Measurements from ENCODE around the gene MYORG.

The MYORG gene

DNA sequence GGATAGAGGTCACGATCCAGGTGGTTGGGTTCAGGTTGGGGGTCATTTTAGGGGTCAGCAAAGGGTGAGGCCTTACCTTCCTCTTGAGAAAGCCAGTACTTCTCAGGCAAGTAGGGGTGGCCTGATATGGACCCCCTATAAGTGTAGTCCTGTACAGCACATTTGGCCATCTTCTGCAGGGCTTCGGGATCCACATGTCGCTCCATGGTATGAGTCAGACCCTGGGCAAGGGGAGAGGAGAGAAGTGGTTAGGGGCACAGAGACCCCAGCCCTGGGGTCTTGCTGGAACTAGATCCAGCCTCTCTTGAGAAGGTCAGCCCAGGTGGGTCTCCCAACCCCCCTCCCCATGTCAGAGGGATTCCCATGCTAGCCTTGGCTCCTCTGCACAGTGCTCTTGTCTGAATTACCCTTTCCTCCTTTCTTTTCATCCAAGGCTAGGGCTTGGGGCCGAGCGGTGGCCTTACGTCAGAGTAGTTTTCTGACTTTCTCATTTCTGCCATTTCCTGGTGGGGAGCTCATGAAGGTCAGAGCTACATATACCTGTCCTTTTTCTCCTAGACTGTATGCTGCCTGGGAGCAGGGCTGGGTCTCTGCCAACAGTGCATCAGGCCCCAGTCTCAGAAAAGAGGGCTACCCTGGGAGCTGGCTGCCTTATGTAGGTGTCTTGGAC lies 9.0 kb upstream of the MYORG start:
- in situ Hi-C loops (cut with HindIII; ENCODE audit: low sequenced_read_pairs), result no loop called here

- in situ Hi-C loops (cut with HindIII; ENCODE audit: low sequenced_read_pairs), result no loop called here
Measured at GRCh38 chr9:34384368-34385165, 7.9 kb upstream of the MYORG start.

DNA sequence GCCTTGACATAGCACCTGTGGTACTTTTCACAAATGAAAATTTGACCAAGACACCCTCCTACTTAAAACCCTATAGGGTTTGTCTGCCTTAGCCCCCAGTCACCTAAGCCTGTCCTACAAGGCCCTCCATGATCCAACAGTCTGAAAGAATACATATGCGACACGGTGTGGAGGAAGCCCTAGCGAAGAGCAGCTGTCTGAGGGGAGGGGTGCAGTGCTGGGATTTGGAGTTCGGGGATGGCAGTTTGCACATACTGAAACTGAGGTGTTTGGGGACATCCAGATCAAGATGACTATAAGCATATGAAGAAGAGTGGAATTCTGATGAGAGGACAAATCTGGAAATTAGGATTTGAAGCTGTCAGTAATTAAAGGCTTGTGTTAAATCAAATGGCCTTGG lies 7.2 kb upstream of the MYORG start:
- in situ Hi-C loops (cut with HindIII; ENCODE audit: low sequenced_read_pairs), result no loop called here

DNA sequence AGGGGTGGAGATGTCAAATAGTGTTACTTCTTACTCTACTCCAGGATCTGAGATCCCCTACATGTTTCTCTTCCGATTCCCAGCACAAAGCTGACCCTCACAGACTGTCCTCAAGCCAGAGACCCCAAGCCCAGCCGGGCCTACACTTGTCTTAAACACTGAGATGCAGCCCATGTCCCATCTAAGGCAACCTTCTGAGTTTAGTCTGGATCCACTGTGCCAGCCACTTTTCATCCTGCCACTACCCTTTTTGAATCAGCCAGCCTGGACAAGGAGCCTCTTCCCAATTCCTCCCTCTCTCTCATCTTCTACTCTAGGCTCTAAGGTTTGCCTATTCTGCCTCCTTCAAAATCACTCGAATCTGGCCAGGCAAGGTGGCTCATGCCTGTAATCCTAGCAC lies 6.2 kb upstream of the MYORG start:
- in situ Hi-C loops (cut with HindIII; ENCODE audit: low sequenced_read_pairs), result no loop called here

DNA sequence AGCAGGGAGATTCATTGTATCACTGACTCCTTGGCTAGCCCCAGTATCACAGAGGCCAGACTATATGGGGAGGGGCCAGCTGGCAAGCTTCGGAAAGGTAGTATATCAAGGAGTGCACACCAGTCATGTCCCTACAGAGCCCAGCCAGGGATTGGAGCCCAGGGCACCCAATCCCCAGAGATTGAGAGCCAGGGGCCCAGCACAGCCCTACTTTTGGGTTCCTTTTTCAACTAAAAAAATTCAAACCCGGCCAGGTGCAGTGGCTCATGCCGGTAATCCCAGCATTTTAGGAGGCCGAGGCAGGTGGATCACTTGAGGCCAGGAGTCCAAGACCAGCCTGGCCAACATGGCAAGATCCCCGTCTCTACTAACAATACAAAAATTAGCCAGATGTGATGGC lies 5.4 kb upstream of the MYORG start:
- in situ Hi-C loops (cut with HindIII; ENCODE audit: low sequenced_read_pairs), result no loop called here

DNA sequence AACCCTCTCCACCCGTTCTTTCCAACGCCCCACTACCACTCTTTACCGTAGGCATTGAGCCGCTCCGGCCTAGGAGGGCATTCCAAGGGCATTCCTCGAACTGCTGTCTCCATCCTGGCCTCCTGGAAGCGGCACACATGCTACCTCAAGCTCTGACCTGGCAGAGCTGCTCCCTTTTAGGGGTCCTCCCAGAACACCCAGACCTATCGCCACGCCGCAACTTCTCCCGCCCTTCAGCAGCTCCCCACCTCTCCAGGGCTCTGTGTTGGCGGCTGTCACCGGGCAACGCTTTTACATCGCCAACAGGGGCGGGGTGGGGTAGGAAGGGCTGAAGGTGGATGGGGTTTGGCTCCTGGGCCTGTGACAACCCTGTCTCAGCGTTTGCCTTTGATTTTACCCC lies 4.6 kb upstream of the MYORG start:
- in situ Hi-C loops (cut with HindIII; ENCODE audit: low sequenced_read_pairs), result no loop called here

- in situ Hi-C loops (cut with HindIII; ENCODE audit: low sequenced_read_pairs), result no loop called here
Measured at GRCh38 chr9:34380511-34381315, 4.0 kb upstream of the MYORG start.

- in situ Hi-C loops (cut with HindIII; ENCODE audit: low sequenced_read_pairs), result no loop called here
Measured at GRCh38 chr9:34380034-34380510, 3.4 kb upstream of the MYORG start.

GRCh38 chr9:34379334-34380033 lies 2.8 kb upstream of the MYORG start:
- in situ Hi-C loops (cut with HindIII; ENCODE audit: low sequenced_read_pairs), result no loop called here

DNA sequence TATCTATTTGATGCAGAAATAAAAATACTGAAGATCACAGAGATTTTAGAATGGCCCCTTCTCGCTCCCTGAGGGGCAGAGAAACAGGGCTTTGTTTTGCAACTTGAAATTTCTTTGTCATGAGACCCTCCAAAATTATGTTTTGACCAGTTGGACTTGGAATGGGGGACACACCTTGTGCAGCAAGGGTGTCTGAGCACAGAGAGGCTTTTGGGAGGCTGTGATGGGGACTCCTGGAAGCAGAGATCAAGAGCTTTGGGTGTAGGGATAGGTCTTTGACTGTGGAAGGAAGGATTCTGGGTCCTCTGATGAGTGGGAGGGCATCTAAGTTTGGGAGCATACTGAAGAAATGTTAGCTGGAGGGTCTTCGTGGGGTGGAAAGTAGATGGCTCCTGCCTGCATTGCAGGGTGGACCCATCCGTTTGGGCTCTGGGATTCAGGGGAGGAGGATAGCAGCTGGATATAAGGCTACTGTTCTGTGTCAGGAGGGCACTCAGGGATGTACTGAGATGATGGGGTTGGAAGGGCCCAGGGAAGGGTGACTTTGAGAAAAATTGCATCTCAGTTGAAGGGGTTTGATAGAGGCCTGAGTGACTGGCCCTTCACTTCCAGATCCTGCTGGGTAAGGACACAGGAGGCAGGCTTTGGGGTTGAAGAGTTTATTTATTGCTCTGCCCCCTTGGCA lies 1.8 kb upstream of the MYORG start:
- in situ Hi-C loops (cut with HindIII; ENCODE audit: low sequenced_read_pairs), result no loop called here

DNA sequence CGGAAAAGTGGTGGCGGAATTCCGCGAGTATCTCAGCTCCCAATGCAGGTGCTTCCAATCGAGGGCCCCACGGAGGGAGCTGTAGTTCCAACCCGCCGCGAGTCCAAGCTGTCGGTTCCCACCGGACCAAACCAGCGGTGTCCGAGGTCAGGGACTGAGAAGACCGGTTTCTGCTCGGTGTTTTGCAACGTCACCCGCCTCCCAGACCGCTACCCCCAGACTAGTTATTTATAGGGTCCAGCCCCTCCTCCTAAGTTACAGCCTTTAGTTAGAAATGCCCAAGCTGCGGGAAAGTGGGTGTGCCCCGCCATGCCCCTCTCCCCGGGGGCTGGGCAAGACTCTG lies 677 bp upstream of the MYORG start:
- in situ Hi-C loops (cut with HindIII; ENCODE audit: low sequenced_read_pairs), result no loop called here

DNA sequence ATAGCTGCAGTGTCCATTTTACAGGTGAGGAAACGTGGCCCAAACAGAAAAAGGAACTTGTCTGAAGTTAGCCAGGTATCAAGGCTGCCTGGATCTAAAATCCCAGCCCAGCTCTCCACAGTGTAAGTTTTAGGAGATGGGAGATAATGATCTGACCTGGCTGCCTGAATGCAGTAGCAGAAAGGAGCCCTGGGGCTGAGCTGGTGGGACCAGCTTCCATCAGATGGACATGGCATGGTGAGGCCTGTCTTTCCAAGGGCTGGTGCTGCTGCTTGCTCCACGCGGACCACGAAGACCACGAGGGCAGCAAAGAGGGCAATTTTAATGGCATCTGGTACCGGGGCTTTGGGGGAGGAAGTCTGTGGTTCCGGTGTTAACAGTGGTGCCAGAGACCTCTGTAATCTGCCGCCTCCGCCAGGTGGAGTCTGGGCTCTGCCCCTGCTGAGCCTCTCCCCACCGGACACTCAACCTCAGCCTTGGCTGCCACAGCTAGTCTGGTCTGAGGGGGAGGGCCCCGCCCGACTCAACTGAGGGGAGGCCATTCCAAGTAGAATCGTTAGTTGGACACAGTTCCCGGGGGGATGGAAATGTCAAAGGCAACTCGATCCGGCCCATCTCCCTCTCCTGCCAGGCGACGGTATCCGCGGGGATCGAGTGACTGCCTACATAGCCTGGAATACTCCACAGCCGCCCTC lies 650 bp downstream of the MYORG start:
- in situ Hi-C loops (cut with HindIII; ENCODE audit: low sequenced_read_pairs), result no loop called here

DNA sequence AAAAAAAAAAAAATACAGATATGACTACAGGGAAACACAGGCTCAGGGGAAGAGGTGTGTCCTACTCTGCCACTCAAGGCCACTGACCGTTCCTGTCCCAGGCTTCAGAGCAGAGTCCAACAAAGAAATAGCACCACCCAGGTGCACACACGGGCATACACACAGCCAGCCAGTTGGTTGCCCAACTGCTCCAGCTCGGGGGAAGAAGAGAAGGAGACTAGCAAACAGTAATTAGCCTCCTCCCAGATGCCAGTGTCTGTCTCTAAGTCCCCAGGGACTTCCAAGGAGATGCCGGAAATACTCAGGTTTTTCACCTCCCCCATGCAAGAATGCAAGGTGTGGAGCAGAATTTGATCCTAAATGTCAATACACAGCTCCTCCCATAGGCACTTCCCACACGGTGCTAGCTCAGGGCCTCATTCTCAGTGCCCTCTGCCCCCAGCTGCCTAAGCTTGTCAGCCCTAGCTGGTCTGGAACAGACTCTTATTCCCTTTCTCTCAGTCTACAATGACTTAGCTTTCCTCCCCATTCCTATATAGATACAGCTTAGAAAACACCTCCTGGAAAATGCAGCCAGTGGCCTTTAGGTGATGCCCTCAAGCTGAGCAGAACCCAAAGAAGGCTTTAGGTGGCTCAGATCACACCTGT lies 1.7 kb downstream of the MYORG start:
- in situ Hi-C loops (cut with HindIII; ENCODE audit: low sequenced_read_pairs), result no loop called here

GRCh38 chr9:34374339-34374738 lies 2.4 kb downstream of the MYORG start:
- in situ Hi-C loops (cut with HindIII; ENCODE audit: low sequenced_read_pairs), result no loop called here

DNA sequence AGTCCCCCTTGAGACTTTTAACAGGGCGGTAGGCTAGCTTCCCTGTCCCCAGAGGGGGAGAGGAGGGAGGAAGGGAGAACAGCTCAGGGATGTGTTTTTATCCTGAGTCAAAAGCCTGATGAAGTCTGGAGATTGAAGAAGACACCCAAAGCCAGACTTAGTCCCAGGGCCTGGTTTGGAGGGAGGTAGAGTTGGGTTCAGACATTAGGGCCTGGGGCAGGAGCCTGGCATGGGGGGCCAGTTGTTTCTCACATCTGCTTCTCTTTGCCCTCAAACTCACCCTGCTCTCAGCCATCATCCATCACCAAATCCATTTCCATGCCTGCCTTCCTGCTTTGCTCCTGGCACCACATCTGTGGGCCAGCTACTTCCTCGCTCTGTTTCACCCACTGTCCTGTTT lies 2.9 kb downstream of the MYORG start:
- in situ Hi-C loops (cut with HindIII; ENCODE audit: low sequenced_read_pairs), result no loop called here

DNA sequence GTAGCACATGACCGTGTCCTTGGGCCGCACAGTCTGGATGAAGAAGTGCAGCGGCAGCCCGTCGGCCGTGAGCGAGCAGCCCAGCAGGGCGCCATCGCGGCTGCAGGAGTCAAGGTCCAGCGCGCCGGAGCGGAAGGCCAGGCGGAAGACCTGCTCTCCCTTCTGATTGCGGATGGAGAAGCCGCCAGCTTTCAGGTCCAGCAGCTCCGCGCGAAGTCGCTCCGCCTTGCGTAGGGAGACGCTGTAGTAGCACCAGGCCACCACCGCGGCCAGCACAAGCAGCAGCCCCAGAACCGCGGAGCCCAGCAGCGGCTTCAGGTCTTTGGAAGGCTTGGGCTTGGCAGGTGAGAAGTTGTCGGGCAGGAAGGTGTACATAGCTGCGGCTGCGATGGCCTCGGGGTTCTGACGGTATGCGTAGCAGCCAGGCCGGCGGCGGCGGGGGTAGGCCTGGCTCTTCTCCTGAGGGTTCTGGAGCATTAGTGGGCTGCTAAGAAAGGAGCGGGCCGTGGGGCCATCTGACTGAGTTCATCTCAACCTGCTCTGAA lies 4.2 kb downstream of the MYORG start:
- in situ Hi-C loops (cut with HindIII; ENCODE audit: low sequenced_read_pairs), result no loop called here

- in situ Hi-C loops (cut with HindIII; ENCODE audit: low sequenced_read_pairs), result no loop called here
Measured at GRCh38 chr9:34371886-34372466, 4.7 kb downstream of the MYORG start.

DNA sequence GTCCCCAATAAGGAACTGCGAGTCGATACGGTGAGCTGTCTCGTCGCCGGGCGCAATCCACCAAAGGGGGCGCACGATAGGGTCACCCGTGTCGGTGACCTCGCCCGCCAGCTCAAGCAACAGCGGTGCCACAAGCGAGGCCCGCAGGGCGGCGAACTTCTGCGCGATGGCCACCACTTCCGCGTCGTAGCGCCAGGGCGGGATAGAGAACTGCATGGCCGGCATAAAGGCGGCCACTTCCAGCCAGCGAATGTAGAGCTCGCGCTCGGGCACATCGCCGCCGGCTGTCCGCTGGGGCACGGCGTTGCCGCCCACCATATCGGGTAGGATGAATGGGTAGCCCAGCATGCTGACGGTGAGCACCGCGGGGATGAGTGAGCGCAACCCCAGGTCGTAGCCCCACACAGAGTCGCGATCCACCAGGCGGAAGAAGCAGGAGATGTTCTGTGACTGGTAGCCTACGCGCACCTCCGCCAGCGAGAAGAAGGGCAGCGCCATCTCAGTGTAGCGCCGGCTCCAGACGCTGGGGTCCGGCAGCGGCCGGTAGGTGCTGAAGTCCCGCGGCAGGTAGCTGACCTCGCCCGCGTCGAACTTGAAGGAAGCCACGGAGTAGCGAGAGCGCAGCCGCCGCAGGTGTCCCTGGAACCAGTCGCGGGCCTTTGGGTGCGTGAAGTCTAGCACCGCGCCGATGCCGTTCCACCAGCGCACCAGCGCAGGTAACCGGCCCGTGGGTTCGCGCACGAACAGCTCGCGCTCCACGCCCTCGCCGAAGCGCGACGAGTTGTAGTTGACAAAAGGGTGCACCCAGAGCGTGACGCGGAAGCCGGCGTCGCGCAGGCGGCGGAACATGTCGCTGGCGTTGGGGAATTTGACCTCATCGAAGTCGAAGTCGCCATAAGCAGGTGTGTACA lies 5.5 kb downstream of the MYORG start:
- in situ Hi-C loops (cut with HindIII; ENCODE audit: low sequenced_read_pairs), result no loop called here
